MM.1S (cell line): Measurements from ENCODE around the gene CLEC4M.

ENCODE experiments used
- DNase-seq: peaks from one replicate; pipeline ENCODE4 v3.0.0-alpha.2; 2015
- H2AFZ ChIP-seq: fragments of 300-600 bp; sonication (generic); 2 replicates; pipeline ENCODE4 v1.6.0; 2016; ENCODE audit warnings: antibody characterized with exemption, low read length
- H3F3A ChIP-seq: fragments of 300-600 bp; sonication (generic); 2 replicates; pipeline ENCODE4 v1.6.1; 2016; ENCODE audit warnings: mild to moderate bottlenecking, antibody characterized with exemption, low read length, moderate library complexity, mixed read lengths; ENCODE audit not compliant: insufficient read depth
- H3K27ac ChIP-seq: fragments of 300-600 bp; sonication (generic); 2 replicates; pipeline ENCODE4 v1.5.1; 2016; ENCODE audit warnings: mild to moderate bottlenecking, low read length
- H3K27me3 ChIP-seq: fragments of 300-600 bp; sonication (generic); replicated peaks from 2 replicates; pipeline ENCODE4 v1.6.0; 2016; ENCODE audit warnings: low read length; ENCODE audit not compliant: insufficient read depth
- H3K36me3 ChIP-seq: fragments of 300-600 bp; sonication (generic); replicated peaks from 2 replicates; pipeline ENCODE4 v1.6.1; 2016; ENCODE audit warnings: mild to moderate bottlenecking, low read length, mixed read lengths; ENCODE audit not compliant: insufficient read depth
- H3K4me1 ChIP-seq: fragments of 300-600 bp; sonication (generic); 2 replicates; pipeline ENCODE4 v1.6.1; 2016; ENCODE audit warnings: low read length, mixed read lengths
- H3K4me2 ChIP-seq: fragments of 300-600 bp; sonication (generic); 2 replicates; pipeline ENCODE4 v1.6.0; 2016; ENCODE audit warnings: low read depth, low read length
- H3K4me3 ChIP-seq: fragments of 300-600 bp; sonication (generic); 2 replicates; pipeline ENCODE4 v1.5.1; 2016; ENCODE audit warnings: low read length, mixed read lengths
- H3K79me2 ChIP-seq: fragments of 300-600 bp; sonication (generic); 2 replicates; pipeline ENCODE4 v1.6.1; 2016; ENCODE audit warnings: mixed run types, low read length, mixed read lengths
- H3K9ac ChIP-seq: fragments of 300-600 bp; sonication (generic); 2 replicates; pipeline ENCODE4 v1.6.1; 2016; ENCODE audit warnings: low read length, mixed read lengths
- H3K9me2 ChIP-seq: fragments of 300-600 bp; sonication (generic); replicated peaks from 2 replicates; pipeline ENCODE4 v1.6.1; 2016; ENCODE audit warnings: mild to moderate bottlenecking, low read length, mixed read lengths; ENCODE audit not compliant: insufficient read depth
- H3K9me3 ChIP-seq: fragments of 300-600 bp; sonication (generic); replicated peaks from 2 replicates; pipeline ENCODE4 v1.6.1; 2016; ENCODE audit warnings: mild to moderate bottlenecking, low read length, mixed read lengths; ENCODE audit not compliant: insufficient read depth
- H4K20me1 ChIP-seq: fragments of 300-600 bp; sonication (generic); 2 replicates; pipeline ENCODE4 v1.6.1; 2016; ENCODE audit warnings: mild to moderate bottlenecking, low read length, moderate library complexity, mixed read lengths; ENCODE audit not compliant: insufficient read depth
- CTCF ChIP-seq: fragments of 300-600 bp; sonication (generic); IDR thresholded peaks from 2 replicates; pipeline ENCODE4 v1.5.1; 2016; ENCODE audit warnings: antibody characterized with exemption, low read length, mixed read lengths
- EZH2 ChIP-seq: fragments of 300-600 bp; sonication (generic); optimal IDR thresholded peaks from 2 replicates; pipeline ENCODE3; 2017; ENCODE audit warnings: low read depth, mild to moderate bottlenecking, antibody characterized with exemption, low read length, mixed read lengths
- EZH2phosphoT487 ChIP-seq: fragments of 300-600 bp; sonication (generic); IDR thresholded peaks from 2 replicates; pipeline ENCODE4 v1.6.1; 2018; ENCODE audit warnings: antibody characterized with exemption, low read length

The CLEC4M gene

GRCh38 chr19:7734220-7735203 lies 28.5 kb upstream of the CLEC4M start:
- no peaks in the 10 kb centered on the region for H3F3A ChIP-seq
- no peaks in the 10 kb centered on the region for H3K4me1 ChIP-seq
- H3K4me3 ChIP-seq, result no peak overlapping the region
- TF ChIP-seq EZH2phosphoT487, result no peak
- TF ChIP-seq EZH2, result no peak
- TF ChIP-seq CTCF, result no peak
- H3K79me2 ChIP-seq, result no peaks in the 10 kb centered on the region
- DNase-seq, result no peak
- no peaks in the 10 kb centered on the region for H3K9me2 ChIP-seq
- H4K20me1 ChIP-seq, result no peaks in the 10 kb centered on the region
- no peak overlapping the region for H3K9ac ChIP-seq
- no peak overlapping the region for H2AFZ ChIP-seq
- H3K4me2 ChIP-seq, result no peak overlapping the region
- H3K27ac ChIP-seq, result no peak overlapping the region
- no peaks in the 10 kb centered on the region for H3K9me3 ChIP-seq
- peaks cover 90% of the 10 kb centered on the region for H3K27me3 ChIP-seq
- no peaks in the 10 kb centered on the region for H3K36me3 ChIP-seq

GRCh38 chr19:7736148-7736547 lies 26.9 kb upstream of the CLEC4M start:
- H4K20me1 ChIP-seq, result no peaks in the 10 kb centered on the region
- H3K79me2 ChIP-seq, result no peaks in the 10 kb centered on the region
- DNase-seq, result no peak
- no peaks in the 10 kb centered on the region for H3K36me3 ChIP-seq
- no peak overlapping the region for H2AFZ ChIP-seq
- H3K27ac ChIP-seq, result no peak overlapping the region
- no peak for TF ChIP-seq EZH2
- no peak for TF ChIP-seq EZH2phosphoT487
- no peak for TF ChIP-seq CTCF
- H3K27me3 ChIP-seq, result peaks cover 94% of the 10 kb centered on the region
- no peak overlapping the region for H3K9ac ChIP-seq
- H3K9me3 ChIP-seq, result no peaks in the 10 kb centered on the region
- no peaks in the 10 kb centered on the region for H3K4me1 ChIP-seq
- no peak overlapping the region for H3K4me2 ChIP-seq
- H3K9me2 ChIP-seq, result no peaks in the 10 kb centered on the region
- no peak overlapping the region for H3K4me3 ChIP-seq
- H3F3A ChIP-seq, result no peaks in the 10 kb centered on the region

- Histone ChIP-seq H4K20me1 (no peaks in the 10 kb centered on the region), H3F3A (no peaks in the 10 kb centered on the region), H3K4me2 (no peak overlapping the region), H3K27ac (no peak overlapping the region), H3K27me3 (peaks cover 95% of the 10 kb centered on the region), H3K79me2 (no peaks in the 10 kb centered on the region), H3K4me3 (no peak overlapping the region), H3K9me3 (no peaks in the 10 kb centered on the region), H3K9me2 (no peaks in the 10 kb centered on the region), H3K36me3 (no peaks in the 10 kb centered on the region), H3K4me1 (no peaks in the 10 kb centered on the region), H3K9ac (no peak overlapping the region), H2AFZ (no peak overlapping the region)
- no peak for DNase-seq
- TF ChIP-seq EZH2phosphoT487 (no peak), CTCF (no peak), EZH2 (no peak)
Observed at GRCh38 chr19:7737215-7737614, 25.8 kb upstream of the CLEC4M start.
